Neural progenitor cell (in vitro differentiated cells): ENCODE data around the gene ABCC5. TPM values are rescaled to one million over a fixed set of nuclear protein-coding genes. Genes with fewer than 3 reads are reported as not detected.

ENCODE experiments used
- DNase-seq: peaks from one replicate; pipeline ENCODE4 v3.0.0-alpha.2; 2016; ENCODE audit warnings: low spot score
- H2AFZ ChIP-seq: fragments of 200-600 bp; sonication (generic); replicated peaks from 2 replicates; pipeline ENCODE4 v1.6.1; 2016; ENCODE audit warnings: antibody characterized with exemption
- H3F3A ChIP-seq: fragments of 200-600 bp; sonication (generic); 2 replicates; pipeline ENCODE4 v1.6.1; 2016; ENCODE audit warnings: antibody characterized with exemption, low read depth
- H3K27ac ChIP-seq: fragments of 200-600 bp; sonication (generic); 2 replicates; pipeline ENCODE4 v1.5.1; 2016; ENCODE audit warnings: mild to moderate bottlenecking
- H3K27me3 ChIP-seq: fragments of 200-600 bp; sonication (generic); 2 replicates; pipeline ENCODE4 v1.6.1; 2016; ENCODE audit warnings: mild to moderate bottlenecking, moderate library complexity
- H3K36me3 ChIP-seq: fragments of 200-600 bp; sonication (generic); 2 replicates; pipeline ENCODE4 v1.5.1; 2016
- H3K4me1 ChIP-seq: fragments of 200-600 bp; sonication (generic); 2 replicates; pipeline ENCODE4 v1.6.1; 2016; ENCODE audit warnings: mixed run types
- H3K4me2 ChIP-seq: fragments of 200-600 bp; sonication (generic); 2 replicates; pipeline ENCODE4 v1.6.1; 2016
- H3K4me3 ChIP-seq: fragments of 200-600 bp; sonication (generic); 2 replicates; pipeline ENCODE4 v1.5.1; 2016
- H3K79me2 ChIP-seq: fragments of 200-600 bp; sonication (generic); 2 replicates; pipeline ENCODE4 v1.6.1; 2016; ENCODE audit warnings: low read depth
- H3K9ac ChIP-seq: fragments of 200-600 bp; sonication (generic); 2 replicates; pipeline ENCODE4 v1.6.1; 2016
- H3K9me3 ChIP-seq: fragments of 200-600 bp; sonication (generic); 2 replicates; pipeline ENCODE4 v1.5.1; 2016; ENCODE audit warnings: low read depth
- H4K20me1 ChIP-seq: fragments of 200-600 bp; sonication (generic); 2 replicates; pipeline ENCODE4 v1.6.1; 2016; ENCODE audit warnings: low read depth
- H3K27ac Mint-ChIP-seq: 3 replicates; pipeline ENCODE4 v1.8.0; 2021; ENCODE audit warnings: mixed read lengths
- H3K27me3 Mint-ChIP-seq: 2 replicates; pipeline ENCODE4 v1.8.0; 2022; ENCODE audit warnings: low read depth, mild to moderate bottlenecking, inconsistent platforms, moderate library complexity, mixed read lengths; ENCODE audit not compliant: insufficient read depth
- H3K36me3 Mint-ChIP-seq: 3 replicates; pipeline ENCODE4 v1.8.0; 2021; ENCODE audit warnings: mixed read lengths
- H3K4me1 Mint-ChIP-seq: 3 replicates; pipeline ENCODE4 v1.8.0; 2021; ENCODE audit warnings: mixed read lengths
- H3K4me3 Mint-ChIP-seq: 3 replicates; pipeline ENCODE4 v1.8.0; 2021; ENCODE audit warnings: mild to moderate bottlenecking, moderate library complexity, mixed read lengths
- H3K9me3 Mint-ChIP-seq: 3 replicates; pipeline ENCODE4 v1.8.0; 2020; ENCODE audit warnings: mixed read lengths
- CTCF ChIP-seq: fragments of 200-600 bp; sonication (generic); IDR thresholded peaks from 2 replicates; pipeline ENCODE4 v1.5.1; 2017; ENCODE audit warnings: antibody characterized with exemption, mild to moderate bottlenecking
- EZH2 ChIP-seq: fragments of 200-600 bp; sonication (generic); IDR thresholded peaks from 2 replicates; pipeline ENCODE4 v1.6.1; 2017; ENCODE audit warnings: antibody characterized with exemption, mild to moderate bottlenecking, moderate library complexity
- EZH2phosphoT487 ChIP-seq: fragments of 200-600 bp; sonication (generic); IDR thresholded peaks from 2 replicates; pipeline ENCODE4 v1.6.1; 2017; ENCODE audit warnings: antibody characterized with exemption
- total RNA-seq: library from RNA; depleted of rRNA; stranded (reverse); fragments of >200 nt; gene quantifications from 2 replicates; pipeline ENCODE4 v1.2.3, GENCODE V29; 2015; ENCODE audit warnings: low replicate concordance

Gene ABCC5
- total RNA-seq, 1 donor from 2014 or later = 34.0 TPM

- no peak overlapping the region for H3K27ac Mint-ChIP-seq
- no peaks in the 10 kb centered on the region for H3K9me3 Mint-ChIP-seq
- Histone ChIP-seq H4K20me1 (no peaks in the 10 kb centered on the region), H3K79me2 (no peaks in the 10 kb centered on the region), H3K27me3 (no peaks in the 10 kb centered on the region), H3K4me1 (no peaks in the 10 kb centered on the region), H3K4me3 (no peak overlapping the region), H2AFZ (no peak overlapping the region), H3F3A (no peaks in the 10 kb centered on the region), H3K36me3 (no peaks in the 10 kb centered on the region), H3K9ac (no peak overlapping the region), H3K9me3 (no peaks in the 10 kb centered on the region), H3K27ac (no peak overlapping the region), H3K4me2 (no peak overlapping the region)
- no peak for DNase-seq
- TF ChIP-seq EZH2phosphoT487 = no peak
- no peak for TF ChIP-seq CTCF
- TF ChIP-seq EZH2 = no peak
- peaks cover 8% of the 10 kb centered on the region for H3K4me1 Mint-ChIP-seq
- peaks cover 20% of the 10 kb centered on the region for H3K36me3 Mint-ChIP-seq
- H3K27me3 Mint-ChIP-seq = peaks cover 2% of the 10 kb centered on the region
- no peak overlapping the region for H3K4me3 Mint-ChIP-seq
Measured at GRCh38 chr3:183984749-183985729, 32.6 kb downstream of the ABCC5 start.

- no peaks in the 10 kb centered on the region for H3K9me3 Mint-ChIP-seq
- H3K4me3 Mint-ChIP-seq = no peak overlapping the region
- no peak for TF ChIP-seq EZH2phosphoT487
- no peak for TF ChIP-seq CTCF
- no peak for TF ChIP-seq EZH2
- no peak for DNase-seq
- Histone ChIP-seq H3K4me2 (no peak overlapping the region), H3K27ac (no peak overlapping the region), H3K27me3 (no peaks in the 10 kb centered on the region), H3K36me3 (no peaks in the 10 kb centered on the region), H4K20me1 (no peaks in the 10 kb centered on the region), H3K4me3 (no peak overlapping the region), H3K9ac (no peak overlapping the region), H3K9me3 (no peaks in the 10 kb centered on the region), H3K79me2 (no peaks in the 10 kb centered on the region), H3K4me1 (no peaks in the 10 kb centered on the region), H2AFZ (no peak overlapping the region), H3F3A (no peaks in the 10 kb centered on the region)
- H3K27me3 Mint-ChIP-seq = peaks cover 2% of the 10 kb centered on the region
- H3K27ac Mint-ChIP-seq = no peak overlapping the region
- peaks cover 20% of the 10 kb centered on the region for H3K36me3 Mint-ChIP-seq
- peaks cover 8% of the 10 kb centered on the region for H3K4me1 Mint-ChIP-seq
Measured at GRCh38 chr3:183984127-183984740, 33.5 kb downstream of the ABCC5 start.

- no peak overlapping the region for H3K27ac Mint-ChIP-seq
- H3K36me3 Mint-ChIP-seq = peaks cover 13% of the 10 kb centered on the region
Measured at GRCh38 chr3:183981990-183982644, 35.6 kb downstream of the ABCC5 start.

More at GRCh38 chr3:183981990-183982644, 35.6 kb downstream of the ABCC5 start:
- no peaks in the 10 kb centered on the region for H3K27me3 ChIP-seq
- H3K27ac ChIP-seq = no peak overlapping the region
- DNase-seq = no peak
- H3K9me3 Mint-ChIP-seq = no peaks in the 10 kb centered on the region
- TF ChIP-seq EZH2 (no peak), CTCF (no peak), EZH2phosphoT487 (no peak)
- H3K4me3 Mint-ChIP-seq = no peak overlapping the region
- H3K79me2 ChIP-seq = no peaks in the 10 kb centered on the region
- no peak overlapping the region for H3K4me2 ChIP-seq
- H3K27me3 Mint-ChIP-seq = peaks cover 2% of the 10 kb centered on the region
- no peak overlapping the region for H3K9ac ChIP-seq
- no peaks in the 10 kb centered on the region for H4K20me1 ChIP-seq
- H3K4me1 ChIP-seq = no peaks in the 10 kb centered on the region
- H2AFZ ChIP-seq = no peak overlapping the region
- no peaks in the 10 kb centered on the region for H3K36me3 ChIP-seq
- H3K4me1 Mint-ChIP-seq = peaks cover 11% of the 10 kb centered on the region
- H3K9me3 ChIP-seq = no peaks in the 10 kb centered on the region
- no peaks in the 10 kb centered on the region for H3F3A ChIP-seq
- H3K4me3 ChIP-seq = no peak overlapping the region
